Measurements from ENCODE around the gene TGFA. TPM values are rescaled to one million over a fixed set of nuclear protein-coding genes. Genes with fewer than 3 reads are reported as not detected.

TGFA gene
- under 1 TPM; under 0.01 to 0.33 TPM for total RNA-seq

GRCh38 chr2:70553584-70554337 is at the start of gene TGFA:
Gene TGFA, minus strand, starts transcription at chr2:70553826. Its CDS starts 59 bp downstream, at chr2:70553767.

Other genes starting within 250 kb of the TGFA start
- 1 to 10 TPM in 1 of 2 donors, under 1 TPM in 1; 0.67 to 1.4 TPM for gene ADD2, start 214.4 kb upstream of the TGFA start, total RNA-seq
- not detected for gene FIGLA, start 236.8 kb upstream of the TGFA start, total RNA-seq